PFSK-1 (cell line): Measurements from ENCODE around the gene LENG1.

Source experiments
- FOXP2 ChIP-seq: optimal IDR thresholded peaks from 2 replicates; pipeline ENCODE3; 2011; ENCODE audit warnings: borderline replicate concordance, control low read depth, inconsistent platforms; ENCODE audit not compliant: insufficient read depth; ENCODE audit errors: extremely low read length, extremely low read depth
- POLR2AphosphoS5 ChIP-seq: IDR thresholded peaks from 2 replicates; pipeline ENCODE4 v1.6.1; 2012; ENCODE audit warnings: low read depth, mild to moderate bottlenecking, control low read depth, low read length, moderate library complexity
- SIN3A ChIP-seq: IDR thresholded peaks from 2 replicates; pipeline ENCODE4 v1.6.1; 2012; ENCODE audit warnings: mild to moderate bottlenecking, low read length, moderate library complexity, borderline replicate concordance; ENCODE audit not compliant: insufficient read depth
- TAF1 ChIP-seq: IDR thresholded peaks from 2 replicates; pipeline ENCODE4 v1.6.1; 2012; ENCODE audit warnings: low read length, control low read depth, borderline replicate concordance; ENCODE audit not compliant: insufficient read depth
- TF ChIP-seq, protein P1 (sequence below), 2 experiments: IDR thresholded peaks; 2 replicates each; pipeline versions ENCODE4 v1.6.1 to v1.8.0; 2011 to 2012; ENCODE audit warnings: low read depth in 2 of 2, low read length in 2 of 2, control low read depth in 1 of 2, inconsistent platforms in 1 of 2, mild to moderate bottlenecking in 1 of 2, moderate library complexity in 1 of 2; ENCODE audit not compliant: insufficient read depth in 1 of 2

The LENG1 gene

DNA sequence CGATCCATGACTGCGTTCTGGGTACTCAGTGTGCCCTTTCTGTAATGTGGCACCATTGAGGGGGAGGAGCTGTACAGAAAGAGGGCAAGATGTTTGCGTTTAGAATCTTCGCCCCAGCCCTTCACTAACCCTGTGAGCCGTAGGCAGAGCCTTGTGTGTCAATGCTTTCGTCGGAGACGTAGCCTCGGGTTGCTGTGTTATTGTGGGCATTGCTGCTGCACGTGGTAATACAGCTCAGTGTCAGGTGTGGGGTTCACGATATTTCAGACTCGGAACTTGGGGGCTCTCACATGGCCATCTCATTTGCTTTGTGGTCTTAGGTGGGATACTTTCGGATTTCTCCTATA is 47.3 kb upstream of the LENG1 start:
- no peak for TF ChIP-seq FOXP2
- TF ChIP-seq, protein P1, sequence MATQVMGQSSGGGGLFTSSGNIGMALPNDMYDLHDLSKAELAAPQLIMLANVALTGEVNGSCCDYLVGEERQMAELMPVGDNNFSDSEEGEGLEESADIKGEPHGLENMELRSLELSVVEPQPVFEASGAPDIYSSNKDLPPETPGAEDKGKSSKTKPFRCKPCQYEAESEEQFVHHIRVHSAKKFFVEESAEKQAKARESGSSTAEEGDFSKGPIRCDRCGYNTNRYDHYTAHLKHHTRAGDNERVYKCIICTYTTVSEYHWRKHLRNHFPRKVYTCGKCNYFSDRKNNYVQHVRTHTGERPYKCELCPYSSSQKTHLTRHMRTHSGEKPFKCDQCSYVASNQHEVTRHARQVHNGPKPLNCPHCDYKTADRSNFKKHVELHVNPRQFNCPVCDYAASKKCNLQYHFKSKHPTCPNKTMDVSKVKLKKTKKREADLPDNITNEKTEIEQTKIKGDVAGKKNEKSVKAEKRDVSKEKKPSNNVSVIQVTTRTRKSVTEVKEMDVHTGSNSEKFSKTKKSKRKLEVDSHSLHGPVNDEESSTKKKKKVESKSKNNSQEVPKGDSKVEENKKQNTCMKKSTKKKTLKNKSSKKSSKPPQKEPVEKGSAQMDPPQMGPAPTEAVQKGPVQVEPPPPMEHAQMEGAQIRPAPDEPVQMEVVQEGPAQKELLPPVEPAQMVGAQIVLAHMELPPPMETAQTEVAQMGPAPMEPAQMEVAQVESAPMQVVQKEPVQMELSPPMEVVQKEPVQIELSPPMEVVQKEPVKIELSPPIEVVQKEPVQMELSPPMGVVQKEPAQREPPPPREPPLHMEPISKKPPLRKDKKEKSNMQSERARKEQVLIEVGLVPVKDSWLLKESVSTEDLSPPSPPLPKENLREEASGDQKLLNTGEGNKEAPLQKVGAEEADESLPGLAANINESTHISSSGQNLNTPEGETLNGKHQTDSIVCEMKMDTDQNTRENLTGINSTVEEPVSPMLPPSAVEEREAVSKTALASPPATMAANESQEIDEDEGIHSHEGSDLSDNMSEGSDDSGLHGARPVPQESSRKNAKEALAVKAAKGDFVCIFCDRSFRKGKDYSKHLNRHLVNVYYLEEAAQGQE (IDR thresholded peaks at IDR 0.05; ENCODE audit: insufficient read depth in 1 of 2, low read depth in 2 of 2, low read length in 2 of 2), result no peak
- no peak for TF ChIP-seq TAF1
- TF ChIP-seq POLR2AphosphoS5, result no peak
- TF ChIP-seq SIN3A, result no peak

DNA sequence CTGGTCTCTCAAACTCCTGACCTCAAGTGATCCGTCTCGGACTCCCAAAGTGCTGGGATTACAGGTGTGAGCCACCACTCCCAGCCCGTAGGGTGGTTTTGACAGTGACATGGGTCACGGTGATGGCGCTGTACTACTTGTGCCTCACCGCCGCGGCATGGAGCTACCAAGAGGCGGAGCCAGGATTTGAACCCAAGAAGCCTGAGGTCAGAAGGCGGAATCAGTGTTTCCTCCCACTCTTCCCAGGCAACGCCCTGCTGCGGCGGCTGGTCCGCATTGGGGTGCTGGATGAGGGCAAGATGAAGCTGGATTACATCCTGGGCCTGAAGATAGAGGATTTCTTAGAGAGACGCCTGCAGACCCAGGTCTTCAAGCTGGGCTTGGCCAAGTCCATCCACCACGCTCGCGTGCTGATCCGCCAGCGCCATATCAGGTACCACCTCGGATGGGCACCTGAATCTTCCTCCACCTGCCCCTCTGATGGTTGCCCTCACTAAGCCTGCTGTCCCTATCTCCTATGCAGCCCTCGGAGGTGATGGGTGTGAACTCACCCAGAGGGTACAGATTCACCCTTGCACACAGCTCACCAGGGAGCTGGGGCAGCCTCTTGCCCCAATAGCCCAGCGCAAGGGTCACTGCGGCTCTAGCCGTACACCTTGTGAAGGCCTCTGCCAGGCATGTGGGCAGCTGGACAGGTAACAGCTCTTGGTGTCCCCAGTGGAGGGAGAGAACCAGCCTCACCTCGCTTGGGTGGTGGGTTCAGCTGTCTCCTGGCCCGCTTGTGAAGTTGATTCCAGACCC is 46.7 kb upstream of the LENG1 start:
- TF ChIP-seq TAF1 (no peak), FOXP2 (no peak), POLR2AphosphoS5 (no peak), SIN3A (no peak)
- TF ChIP-seq, protein P1 (IDR thresholded peaks at IDR 0.05; ENCODE audit: insufficient read depth in 1 of 2, low read depth in 2 of 2, low read length in 2 of 2), result no peak

DNA sequence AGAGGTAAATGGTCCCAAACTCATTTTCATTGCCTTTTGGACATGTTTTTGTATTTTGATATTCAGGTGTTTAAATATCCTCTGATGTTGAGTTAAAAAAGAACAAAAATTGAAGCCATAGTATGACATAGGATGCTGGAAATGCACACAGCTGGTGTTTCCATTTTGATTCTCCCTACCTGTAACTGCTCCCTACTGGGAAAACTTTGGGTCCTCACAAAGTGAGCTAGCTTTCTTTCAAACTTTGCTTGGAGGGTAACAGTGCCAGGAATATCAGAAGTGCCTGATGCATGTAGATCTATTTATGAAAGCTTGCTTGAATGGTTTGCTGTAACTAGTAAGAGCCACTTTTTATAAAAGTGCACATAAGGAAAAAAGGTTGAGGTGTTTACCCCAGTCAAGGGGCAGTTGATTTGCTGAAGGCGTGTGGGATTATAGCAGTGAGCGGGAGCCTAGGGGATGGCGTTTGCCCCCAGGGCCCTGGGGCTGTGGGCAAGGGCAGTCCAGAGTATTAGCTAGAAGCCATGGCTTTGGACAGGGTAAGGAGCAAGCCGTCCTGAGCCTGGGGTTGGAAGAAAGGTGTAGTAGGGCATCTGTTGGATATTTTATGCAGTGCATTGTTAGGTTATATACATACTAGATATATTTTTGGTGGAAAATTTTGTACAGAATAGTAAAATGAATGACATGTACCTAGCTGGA is 45.4 kb upstream of the LENG1 start:
- TF ChIP-seq POLR2AphosphoS5, result no peak
- TF ChIP-seq, protein P1 (IDR thresholded peaks at IDR 0.05; ENCODE audit: insufficient read depth in 1 of 2, low read depth in 2 of 2, low read length in 2 of 2), result no peak
- no peak for TF ChIP-seq FOXP2
- TF ChIP-seq SIN3A, result no peak
- no peak for TF ChIP-seq TAF1

DNA sequence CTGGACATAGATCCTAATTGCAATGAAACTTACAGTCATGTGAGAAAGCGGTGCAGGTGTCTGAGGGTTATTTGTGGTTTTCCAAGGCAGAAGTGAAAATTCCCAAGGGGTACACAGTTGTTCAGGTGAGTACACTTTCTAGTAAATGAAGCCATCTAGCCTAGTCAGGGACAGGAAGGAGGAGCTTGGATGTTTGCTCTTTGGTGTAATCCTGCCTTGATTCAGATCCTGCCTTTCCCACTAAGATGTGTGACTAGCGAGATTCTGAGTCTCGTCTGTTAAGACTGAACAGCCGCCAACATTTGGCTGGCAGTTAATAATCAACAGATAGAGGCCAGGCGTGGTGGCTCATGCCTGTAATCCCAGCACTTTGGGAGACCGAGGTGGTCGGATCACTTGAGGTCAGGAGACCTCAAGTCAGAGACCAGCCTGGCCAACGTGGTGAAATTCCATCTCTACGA is 43.7 kb upstream of the LENG1 start:
- TF ChIP-seq TAF1 (no peak), SIN3A (no peak), POLR2AphosphoS5 (no peak), FOXP2 (no peak)
- TF ChIP-seq, protein P1 (IDR thresholded peaks at IDR 0.05; ENCODE audit: insufficient read depth in 1 of 2, low read depth in 2 of 2, low read length in 2 of 2), result no peak
